NCI-H2227 (cell line): Measurements from ENCODE around the gene NAA80.

ENCODE experiments used
- DNase-seq: peaks from one replicate; lab custom pipeline; 2025; ENCODE audit not compliant: unreplicated experiment; lab: John Stamatoyannopoulos, UW

NAA80 gene

DNA sequence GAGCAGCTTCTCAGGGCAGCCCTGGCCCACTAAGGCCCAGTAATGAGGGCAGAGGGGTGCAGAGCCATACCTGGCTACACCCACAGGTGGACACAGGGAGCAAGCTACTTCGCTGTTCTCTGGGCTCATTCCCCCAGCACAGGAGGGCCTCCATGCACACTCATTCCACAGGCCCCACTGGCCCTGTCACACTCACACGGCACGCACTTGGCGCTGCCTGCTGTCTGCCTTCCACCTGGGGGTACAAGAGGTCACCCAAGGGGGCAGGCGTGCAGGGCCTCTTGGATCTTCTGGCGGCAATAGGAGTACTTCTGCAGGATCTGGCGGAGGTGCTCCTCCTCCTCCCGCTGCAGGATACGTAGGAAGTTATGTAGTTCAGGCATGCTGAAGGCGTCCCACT lies 31.1 kb upstream of the NAA80 start:
- DNase-seq = no peak

DNA sequence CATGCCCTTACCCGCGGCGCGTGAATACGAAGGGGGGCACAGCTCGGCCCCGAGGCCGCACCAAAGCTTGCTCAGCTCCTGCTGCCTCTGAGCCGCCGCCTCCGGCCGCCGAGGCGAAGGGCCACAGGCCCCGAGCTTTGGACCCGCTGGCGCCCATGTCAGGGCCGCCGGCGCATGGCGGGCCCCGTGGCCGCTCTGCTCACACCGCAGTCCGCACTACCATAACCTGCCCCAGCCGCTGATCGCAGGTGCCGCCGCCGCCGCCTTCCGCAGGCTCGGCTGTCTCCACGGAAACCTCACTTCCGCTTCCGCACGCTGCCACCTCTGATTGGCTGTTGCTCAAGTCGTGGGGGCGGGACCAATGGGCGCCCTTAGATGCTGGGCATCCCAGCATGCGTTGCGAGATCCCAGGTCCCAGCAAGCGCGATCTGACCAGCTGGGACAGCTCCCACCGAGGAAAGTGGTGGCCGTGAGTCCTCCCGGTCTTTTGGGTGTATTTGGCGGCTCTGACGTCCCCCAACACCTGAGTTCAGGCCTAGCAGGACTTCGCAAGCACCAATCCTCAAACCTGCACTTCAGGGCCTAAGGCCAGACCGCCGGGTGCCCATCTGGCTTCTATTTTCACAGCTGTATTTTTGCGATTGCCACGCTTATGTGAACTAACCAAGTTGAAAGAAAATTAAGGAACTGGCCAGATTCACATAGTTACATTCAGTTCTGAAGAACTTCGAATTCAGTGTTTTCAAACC lies 28.9 kb upstream of the NAA80 start, which contains the start of gene TUSC2:
TUSC2 (minus strand) TSS at position 281 of the 749 bp plus-strand sequence; CDS start at position 157, 124 bp downstream.
- DNase-seq = peak; percentile 96

DNA sequence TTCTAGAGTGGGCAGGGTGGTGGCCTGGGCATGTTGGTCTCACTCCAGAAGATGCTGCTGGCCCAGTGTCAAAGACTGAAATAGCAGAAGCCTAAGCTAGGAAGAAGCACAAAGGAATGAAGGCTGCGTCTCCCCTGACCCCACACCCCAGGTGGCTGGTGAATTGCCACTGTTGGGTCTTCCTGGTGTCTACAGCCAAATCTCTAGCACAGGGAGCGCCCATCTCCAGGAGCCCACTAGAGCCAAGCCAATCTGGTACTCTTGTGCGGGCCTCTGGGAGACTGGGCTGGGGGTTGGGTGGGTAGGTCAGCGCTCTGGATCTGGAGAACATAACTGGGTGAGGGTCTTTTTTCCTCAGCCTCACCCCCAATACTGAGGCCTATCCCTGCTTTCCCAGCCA lies 27.9 kb upstream of the NAA80 start:
- no peak for DNase-seq

- no peak for DNase-seq
Measured at GRCh38 chr3:50326182-50326541, 27.0 kb upstream of the NAA80 start.

DNA sequence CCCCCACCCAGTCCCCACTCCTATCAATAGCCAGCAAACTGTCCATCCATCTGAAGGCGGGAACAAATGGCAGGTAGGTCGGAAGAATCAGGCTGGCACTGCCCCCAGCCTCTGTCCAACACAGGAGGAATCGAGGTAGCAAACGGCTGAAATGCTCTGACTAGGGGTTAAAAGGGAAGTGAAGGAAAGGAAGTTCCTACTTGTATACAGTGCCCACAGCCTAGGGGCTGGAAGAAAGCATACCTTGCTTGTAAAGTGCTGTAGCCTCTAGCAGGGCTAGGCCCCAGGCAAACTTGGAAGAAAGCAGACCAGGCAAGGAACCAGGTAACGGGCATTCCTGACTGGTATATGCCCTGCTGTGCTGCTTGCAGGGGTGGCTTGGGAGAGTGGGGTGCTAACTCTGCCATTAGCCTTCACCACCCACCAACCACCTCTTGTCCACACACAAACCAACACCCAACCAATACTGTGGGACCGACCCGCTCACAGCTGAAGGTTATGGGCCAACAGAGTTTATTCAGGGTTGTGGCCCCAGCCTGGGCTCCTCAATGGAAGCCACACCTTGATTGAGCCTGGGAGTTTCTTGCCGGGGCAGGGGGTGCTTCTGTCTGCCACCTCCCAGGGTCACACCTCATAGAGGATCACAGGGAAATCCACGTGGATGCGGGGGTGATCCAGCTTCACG lies 26.4 kb upstream of the NAA80 start:
- no peak for DNase-seq

GRCh38 chr3:50325113-50325480 lies 25.9 kb upstream of the NAA80 start:
- DNase-seq = no peak

DNA sequence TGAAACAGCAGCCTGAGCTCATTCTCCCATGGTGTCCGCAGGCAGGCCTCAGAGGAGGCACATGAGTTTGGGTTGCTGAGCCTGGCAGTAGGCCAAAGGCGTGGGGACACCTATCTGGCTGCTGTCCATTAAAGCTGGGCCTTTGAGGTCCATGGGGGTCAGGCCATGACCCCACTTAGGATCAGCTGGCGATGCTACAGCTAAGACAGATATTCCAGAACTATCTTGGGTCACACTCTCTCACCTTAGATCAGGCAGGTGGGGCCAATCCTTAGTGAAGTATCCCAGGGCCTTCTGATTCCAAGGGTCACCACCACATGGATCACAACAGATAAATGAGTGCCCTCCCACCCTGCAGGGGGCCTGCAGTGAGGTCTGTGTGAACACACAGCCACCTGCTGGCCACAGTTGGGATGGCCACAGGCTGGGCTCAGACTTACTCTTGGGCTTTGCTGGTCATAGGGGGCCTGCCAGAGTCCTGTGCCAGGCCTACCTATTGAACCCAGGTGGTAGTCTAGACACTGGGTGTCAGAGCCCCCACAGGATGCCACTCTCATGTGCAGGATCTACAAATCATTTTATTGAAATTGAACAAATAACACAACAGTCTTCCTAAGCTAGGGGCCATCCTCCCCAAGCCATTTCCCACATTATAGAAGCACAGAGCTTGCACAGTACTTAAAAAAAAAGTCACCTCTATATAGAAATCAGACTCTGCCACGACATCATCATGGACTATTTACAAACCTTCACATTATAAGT lies 25.3 kb upstream of the NAA80 start:
- DNase-seq = peak; percentile 81

GRCh38 chr3:50323614-50324199 lies 24.5 kb upstream of the NAA80 start:
- DNase-seq = no peak

DNA sequence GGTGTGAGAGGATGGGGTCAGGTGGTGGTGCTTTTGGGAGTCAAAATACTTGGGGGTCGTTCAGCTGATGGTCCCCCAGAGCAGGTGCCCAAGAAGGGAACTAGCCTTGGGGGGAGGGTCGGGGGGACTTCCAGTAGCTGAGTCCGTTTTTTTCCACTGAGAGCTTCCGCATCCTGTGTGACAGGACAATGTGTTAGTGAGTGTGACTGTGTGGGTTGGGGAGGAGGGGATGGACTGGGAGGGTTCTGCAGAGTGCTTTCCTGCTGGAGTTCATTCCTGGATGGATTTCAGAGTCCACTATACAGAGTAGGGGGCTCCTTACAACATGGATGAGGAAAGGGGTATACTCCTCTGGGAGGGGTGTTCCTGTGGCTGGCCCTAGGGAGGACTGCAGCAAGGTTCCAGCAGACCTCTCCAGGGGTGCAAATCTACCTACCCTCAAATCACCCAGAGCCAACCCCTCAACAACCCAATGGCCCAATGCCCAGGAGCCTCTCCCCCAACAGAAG lies 23.9 kb upstream of the NAA80 start:
- DNase-seq = no peak

GRCh38 chr3:50322386-50323091 lies 23.3 kb upstream of the NAA80 start, which contains the start of gene HYAL2:
HYAL2 (minus strand) TSS chr3:50322745; CDS start chr3:50320489, 2,256 bp downstream.
- no peak for DNase-seq

DNA sequence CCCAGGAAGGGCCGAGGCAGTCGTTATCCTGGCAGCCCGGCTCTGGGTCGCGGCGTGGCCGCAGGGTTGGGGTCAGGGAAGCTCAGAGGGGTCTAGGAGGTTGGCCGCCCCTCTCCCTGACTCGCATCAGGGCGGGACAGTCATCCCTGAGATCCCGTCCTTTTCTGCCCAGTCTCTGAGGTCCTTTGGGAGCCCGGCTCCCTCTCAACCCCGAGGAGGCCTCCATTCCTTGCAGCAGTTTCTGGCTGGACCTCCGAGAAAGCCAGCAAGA lies 22.8 kb upstream of the NAA80 start:
- no peak for DNase-seq

- DNase-seq = peak; percentile 88
Measured at GRCh38 chr3:50321336-50322114, 22.3 kb upstream of the NAA80 start.

DNA sequence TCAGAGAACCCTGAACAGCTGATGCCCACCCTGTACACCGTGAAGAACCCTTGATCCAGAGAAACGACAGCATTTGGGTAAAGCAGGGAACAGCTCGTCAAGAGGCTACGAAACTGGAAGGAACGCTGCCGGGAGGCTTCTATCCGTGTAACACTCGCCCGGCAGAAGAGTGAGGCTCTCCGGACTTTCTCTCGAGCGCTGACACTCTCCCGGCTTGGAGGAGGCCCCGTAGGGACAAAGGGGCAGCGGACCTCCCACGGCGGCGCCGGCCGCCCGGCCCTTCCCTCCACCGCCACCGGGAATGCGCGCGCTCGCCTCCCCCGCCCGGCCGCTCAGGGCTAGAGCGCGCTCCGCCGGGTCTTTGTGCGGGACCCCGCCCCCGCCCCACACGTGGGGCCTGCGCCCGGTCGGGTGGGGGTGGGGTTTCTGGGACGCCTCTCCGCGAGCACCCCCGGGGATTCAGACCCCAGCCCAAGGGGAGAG lies 21.7 kb upstream of the NAA80 start:
- DNase-seq = peak; percentile 84

DNA sequence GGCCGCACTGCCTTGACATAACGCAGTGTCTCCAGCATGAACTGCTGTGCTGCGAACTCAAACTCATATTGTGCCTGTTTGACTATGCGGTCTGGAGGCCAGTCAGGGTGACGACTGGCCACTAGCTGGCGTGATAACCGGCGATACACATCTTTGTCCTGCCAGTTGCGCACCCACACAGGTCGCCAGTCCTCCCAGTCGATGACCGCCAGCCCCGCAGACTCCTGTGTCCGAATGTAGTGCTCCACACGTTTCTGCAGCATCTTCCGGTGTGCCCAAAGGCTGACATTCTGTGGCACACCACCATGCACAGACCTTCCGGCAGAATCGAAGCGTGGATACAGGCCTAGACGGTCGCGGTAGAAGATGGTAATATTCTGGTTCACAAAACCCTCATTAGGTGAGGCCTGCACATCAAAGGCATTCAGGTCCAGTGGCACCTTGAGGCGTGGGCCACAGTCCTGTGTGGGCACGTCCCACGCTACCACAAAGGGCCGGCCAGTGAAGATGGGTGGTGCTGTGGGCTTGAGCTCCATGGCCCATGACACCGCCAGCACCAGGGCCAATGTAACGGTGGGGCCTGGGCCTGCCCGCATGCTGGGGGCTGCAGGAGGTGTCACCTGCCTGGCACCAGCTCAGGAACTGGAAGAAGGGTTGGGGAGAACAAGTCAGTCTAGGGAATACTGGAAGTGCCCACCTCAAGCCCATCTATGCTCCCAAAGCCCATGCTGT lies 20.9 kb upstream of the NAA80 start:
- no peak for DNase-seq

DNA sequence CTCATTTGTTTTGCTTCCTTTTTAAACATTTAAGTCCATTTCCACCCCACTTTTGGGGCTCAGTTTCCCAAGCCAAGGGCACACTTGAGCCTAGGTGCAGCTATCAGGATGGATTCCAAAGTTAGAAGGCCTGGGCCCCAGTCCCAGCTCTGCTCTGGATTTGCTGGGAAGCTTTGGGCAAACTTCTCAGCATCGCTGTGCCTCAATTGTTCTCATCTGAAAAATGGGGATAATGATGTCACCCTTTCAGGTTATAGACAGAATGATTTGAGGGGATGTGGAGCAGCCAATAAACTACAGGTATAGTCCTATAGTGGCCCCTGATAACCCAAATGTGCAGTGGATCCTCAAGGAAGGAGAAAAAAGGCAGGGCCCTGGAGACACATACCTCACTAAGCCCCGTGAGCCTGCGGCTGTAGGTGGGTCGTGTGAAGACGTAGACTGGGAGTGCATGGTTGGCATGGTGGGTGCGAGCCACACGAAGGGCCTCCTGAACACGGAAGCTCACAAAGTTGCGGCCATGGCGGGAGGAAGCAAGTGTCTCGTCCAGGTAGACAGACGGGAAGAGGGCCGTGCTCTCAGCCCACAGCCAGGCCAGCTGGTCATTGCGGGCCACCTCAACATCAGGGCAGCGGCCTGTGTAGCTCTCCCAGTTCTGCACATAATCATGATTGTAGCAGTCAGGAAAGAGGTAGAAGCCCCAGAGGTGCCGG lies 20.1 kb upstream of the NAA80 start:
- DNase-seq = no peak

DNA sequence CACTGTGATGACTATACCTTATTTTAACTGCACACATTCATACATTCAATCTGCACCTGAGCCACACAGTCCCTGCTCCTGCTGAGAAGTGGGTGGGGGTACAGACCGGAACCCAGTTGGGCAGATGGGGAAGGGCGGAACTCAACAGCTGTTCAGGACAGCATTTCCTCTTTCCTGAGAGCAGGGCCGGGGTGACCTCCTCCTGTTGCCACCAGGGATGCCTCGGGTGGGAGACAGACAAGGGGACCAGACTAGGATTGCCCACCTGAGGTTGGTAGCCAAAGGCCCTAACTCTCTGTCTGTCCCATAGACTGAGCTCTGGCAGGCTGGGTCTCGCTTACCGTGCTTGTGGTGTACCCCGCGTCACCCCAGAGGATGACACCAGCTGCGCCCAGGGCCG lies 19.4 kb upstream of the NAA80 start:
- DNase-seq = no peak

GRCh38 chr3:50318163-50318562 lies 19.0 kb upstream of the NAA80 start:
- no peak for DNase-seq

GRCh38 chr3:50317300-50317699 lies 18.1 kb upstream of the NAA80 start:
- DNase-seq = no peak
